SK-N-SH (cell line): Measurements from ENCODE around the gene RGSL1. TPM values are rescaled to one million over a fixed set of nuclear protein-coding genes. Genes with fewer than 3 reads are reported as not detected.

Source experiments
- CTCF ChIA-PET: fragments of 300-600, 350-600 bp; formaldehyde crosslinking; extraction: SDS; loops from one replicate; lab custom pipeline; 2021; lab: Yijun Ruan, JAX
- POLR2A ChIA-PET: fragments of 350-600 bp; sonication (Branson Sonifier 250); formaldehyde crosslinking; extraction: SDS; loops from one replicate; lab custom pipeline; 2020; ENCODE audit warnings: antibody characterized with exemption, inconsistent platforms; lab: Yijun Ruan, JAX
- DNase-seq: peaks from one replicate; pipeline ENCODE4 v3.0.0; 2012
- H2AFZ ChIP-seq: fragments of 200-600 bp; sonication (generic); 2 replicates; pipeline ENCODE4 v1.8.1; 2016; ENCODE audit warnings: antibody characterized with exemption, mild to moderate bottlenecking, low read depth
- H3F3A ChIP-seq: fragments of 200-600 bp; sonication (generic); replicated peaks from 2 replicates; pipeline ENCODE3; 2016; ENCODE audit warnings: antibody characterized with exemption, mild to moderate bottlenecking; ENCODE audit not compliant: insufficient read depth
- H3K27ac ChIP-seq, 2 experiments: fragments of 200-500 bp in 1 of 2; fragments of 200-600 bp in 1 of 2; sonication (Bioruptor generic) in 1 of 2; sonication (generic), shearing (Covaris generic) in 1 of 2; 2 replicates each; pipeline versions ENCODE4 v1.5.1 to v1.6.1; 2014 to 2016; ENCODE audit warnings: low read depth in 2 of 2, inconsistent platforms in 1 of 2, low read length in 1 of 2, mild to moderate bottlenecking in 1 of 2, mixed read lengths in 1 of 2
- H3K27me3 ChIP-seq: fragments of 200-600 bp; sonication (generic), shearing (Covaris generic); 2 replicates; pipeline ENCODE4 v1.6.1; 2016; ENCODE audit warnings: mixed run types; ENCODE audit not compliant: insufficient read depth
- H3K36me3 ChIP-seq, 2 experiments: fragments of 200-500 bp in 1 of 2; fragments of 200-600 bp in 1 of 2; sonication (Bioruptor generic) in 1 of 2; sonication (generic) in 1 of 2; replicated peaks in 1 of 2; 2 replicates each; pipeline versions ENCODE3 to v1.5.1; 2014 to 2016; ENCODE audit warnings: low read length in 1 of 2, mild to moderate bottlenecking in 1 of 2; ENCODE audit not compliant: insufficient read depth in 2 of 2, control insufficient read depth in 1 of 2
- H3K4me1 ChIP-seq, 2 experiments: fragments of 200-500 bp in 1 of 2; fragments of 200-600 bp in 1 of 2; sonication (Bioruptor generic) in 1 of 2; sonication (generic), shearing (Covaris generic) in 1 of 2; 2 replicates each; pipeline versions ENCODE4 v1.5.1 to v1.6.1; 2014 to 2016; ENCODE audit warnings: low read depth in 1 of 2, low read length in 1 of 2, mixed run types in 1 of 2; ENCODE audit not compliant: insufficient read depth in 2 of 2, control insufficient read depth in 1 of 2
- H3K4me2 ChIP-seq: fragments of 200-600 bp; sonication (generic), shearing (Covaris generic); 2 replicates; pipeline ENCODE4 v1.6.1; 2017; ENCODE audit warnings: mixed run types
- H3K4me3 ChIP-seq, 2 experiments: fragments of 200-500 bp in 1 of 2; fragments of 200-600 bp in 1 of 2; sonication (Bioruptor generic) in 1 of 2; sonication (generic), shearing (Covaris generic) in 1 of 2; 2 replicates each; pipeline versions ENCODE4 v1.5.1 to v1.8.1; 2014 to 2016; ENCODE audit warnings: low read depth in 2 of 2, inconsistent platforms in 1 of 2, low read length in 1 of 2, mild to moderate bottlenecking in 1 of 2, mixed read lengths in 1 of 2, moderate library complexity in 1 of 2
- H3K79me2 ChIP-seq: fragments of 200-600 bp; sonication (generic); 2 replicates; pipeline ENCODE4 v1.8.1; 2017; ENCODE audit warnings: mild to moderate bottlenecking; ENCODE audit not compliant: insufficient read depth
- H3K9ac ChIP-seq: fragments of 200-600 bp; sonication (generic); 2 replicates; pipeline ENCODE4 v1.6.1; 2017; ENCODE audit warnings: mixed run types
- H3K9me2 ChIP-seq: fragments of 200-600 bp; sonication (generic); 2 replicates; pipeline ENCODE4 v1.6.1; 2017; ENCODE audit warnings: mixed run types
- H3K9me3 ChIP-seq: fragments of 200-600 bp; sonication (generic); 2 replicates; pipeline ENCODE4 v1.6.1; 2017; ENCODE audit warnings: mixed run types, mild to moderate bottlenecking, moderate library complexity
- H4K20me1 ChIP-seq: fragments of 200-600 bp; sonication (generic); 2 replicates; pipeline ENCODE4 v1.6.1; 2017; ENCODE audit warnings: mild to moderate bottlenecking, mixed run types; ENCODE audit not compliant: insufficient read depth
- EZH2phosphoT487 ChIP-seq: fragments of 200-600 bp; sonication (generic); IDR thresholded peaks from 2 replicates; pipeline ENCODE4 v1.6.1; 2017; ENCODE audit warnings: low read depth, mixed run types, mild to moderate bottlenecking, antibody characterized with exemption, moderate library complexity, borderline replicate concordance
- JUND ChIP-seq: IDR thresholded peaks from 2 replicates; pipeline ENCODE4 v1.4.0; 2012
- MEF2A ChIP-seq: IDR thresholded peaks from 2 replicates; pipeline ENCODE4 v1.4.0; 2012; ENCODE audit warnings: low read depth, borderline replicate concordance
- MXI1 ChIP-seq: IDR thresholded peaks from 2 replicates; pipeline ENCODE4 v1.6.1; 2012; ENCODE audit warnings: mild to moderate bottlenecking, low read depth, low read length, improper control_type of control experiment
- NFIC ChIP-seq: IDR thresholded peaks from 2 replicates; pipeline ENCODE4 v1.4.0; 2012; ENCODE audit warnings: borderline replicate concordance
- REST ChIP-seq: IDR thresholded peaks from 2 replicates; pipeline ENCODE4 v1.6.1; 2012; ENCODE audit warnings: mild to moderate bottlenecking, low read depth, low read length, moderate library complexity
- SIN3A ChIP-seq: IDR thresholded peaks from 2 replicates; pipeline ENCODE4 v1.6.1; 2012; ENCODE audit warnings: low read depth, mild to moderate bottlenecking, low read length, moderate library complexity, borderline replicate concordance
- SMC3 ChIP-seq: IDR thresholded peaks from 2 replicates; pipeline ENCODE4 v1.6.1; 2012; ENCODE audit warnings: low read depth, low read length, improper control_type of control experiment
- TAF1 ChIP-seq: IDR thresholded peaks from 2 replicates; pipeline ENCODE4 v1.6.1; 2012; ENCODE audit warnings: low read depth, mild to moderate bottlenecking, low read length, moderate library complexity, borderline replicate concordance
- TCF12 ChIP-seq: IDR thresholded peaks from 2 replicates; pipeline ENCODE4 v1.4.0; 2012
- WGBS: methylation state at CpG from one replicate; pipeline ENCODE4 v1.1.6; 2017; ENCODE audit warnings: low lambda C conversion rate; 5-methylcytosine and 5-hydroxymethylcytosine counted together
- polyA plus RNA-seq, 3 experiments: library from polyadenylated mRNA; depleted of rRNA; stranded (reverse); fragments of >200 nt; gene quantifications; 2 replicates each; pipeline ENCODE4 v1.2.3, GENCODE V29; 2012
- TF ChIP-seq, protein P1 (sequence below): IDR thresholded peaks from 2 replicates; pipeline ENCODE4 v1.4.0; 2012; ENCODE audit warnings: low read depth, borderline replicate concordance

RGSL1 gene
- polyA plus RNA-seq, 1 of the 3 experiments (the other 2 are of a cell fraction) = not detected

GRCh38 chr1:182415789-182416188 lies 34.2 kb upstream of the RGSL1 start:
- Histone ChIP-seq H3K4me2 (no peak overlapping the region), H3F3A (no peaks in the 10 kb centered on the region), H3K27ac (no peak overlapping the region), H3K4me3 (no peak overlapping the region), H3K36me3 (no peaks in the 10 kb centered on the region), H3K9me2 (no peaks in the 10 kb centered on the region), H3K9ac (no peak overlapping the region), H3K4me1 (no peaks in the 10 kb centered on the region), H3K79me2 (no peaks in the 10 kb centered on the region), H2AFZ (no peak overlapping the region), H3K27me3 (no peaks in the 10 kb centered on the region; the same call in 1 of the 2 replicates), H4K20me1 (no peaks in the 10 kb centered on the region), H3K9me3 (no peaks in the 10 kb centered on the region)
- no peak for TF ChIP-seq TCF12
- TF ChIP-seq MXI1 = no peak
- no peak for TF ChIP-seq SIN3A
- TF ChIP-seq, protein P1, sequence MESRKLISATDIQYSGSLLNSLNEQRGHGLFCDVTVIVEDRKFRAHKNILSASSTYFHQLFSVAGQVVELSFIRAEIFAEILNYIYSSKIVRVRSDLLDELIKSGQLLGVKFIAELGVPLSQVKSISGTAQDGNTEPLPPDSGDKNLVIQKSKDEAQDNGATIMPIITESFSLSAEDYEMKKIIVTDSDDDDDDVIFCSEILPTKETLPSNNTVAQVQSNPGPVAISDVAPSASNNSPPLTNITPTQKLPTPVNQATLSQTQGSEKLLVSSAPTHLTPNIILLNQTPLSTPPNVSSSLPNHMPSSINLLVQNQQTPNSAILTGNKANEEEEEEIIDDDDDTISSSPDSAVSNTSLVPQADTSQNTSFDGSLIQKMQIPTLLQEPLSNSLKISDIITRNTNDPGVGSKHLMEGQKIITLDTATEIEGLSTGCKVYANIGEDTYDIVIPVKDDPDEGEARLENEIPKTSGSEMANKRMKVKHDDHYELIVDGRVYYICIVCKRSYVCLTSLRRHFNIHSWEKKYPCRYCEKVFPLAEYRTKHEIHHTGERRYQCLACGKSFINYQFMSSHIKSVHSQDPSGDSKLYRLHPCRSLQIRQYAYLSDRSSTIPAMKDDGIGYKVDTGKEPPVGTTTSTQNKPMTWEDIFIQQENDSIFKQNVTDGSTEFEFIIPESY = no peak
- no peak for TF ChIP-seq JUND
- ChIA-PET CTCF (interaction anchor here (5.4 kb wide), 1 partner anchor 20 kb away, joined by 20 read pairs; no protein-coding TSS in a partner anchor), POLR2A (no interaction called here)
- WGBS = 0% methylated on average over 1 of the region's 1 CpG
- DNase-seq = no peak

GRCh38 chr1:182426442-182427430 lies 23.2 kb upstream of the RGSL1 start:
- ChIA-PET CTCF (interaction anchor here (1.0 kb wide), 1 partner anchor 342 kb away, joined by 4 read pairs; no protein-coding TSS in a partner anchor), POLR2A (no interaction called here)
- Histone ChIP-seq H3F3A (no peaks in the 10 kb centered on the region), H3K36me3 (no peaks in the 10 kb centered on the region), H3K9ac (no peak overlapping the region), H3K4me3 (no peak overlapping the region), H4K20me1 (no peaks in the 10 kb centered on the region), H3K27me3 (no peaks in the 10 kb centered on the region), H3K4me1 (no peaks in the 10 kb centered on the region), H3K9me2 (no peaks in the 10 kb centered on the region), H3K79me2 (no peaks in the 10 kb centered on the region), H3K4me2 (no peak overlapping the region), H3K9me3 (no peaks in the 10 kb centered on the region), H2AFZ (no peak overlapping the region), H3K27ac (no peak overlapping the region)
- WGBS = 14% methylated on average over 7 of the region's 7 CpGs
- no peak for DNase-seq
- TF ChIP-seq NFIC = no peak

DNA sequence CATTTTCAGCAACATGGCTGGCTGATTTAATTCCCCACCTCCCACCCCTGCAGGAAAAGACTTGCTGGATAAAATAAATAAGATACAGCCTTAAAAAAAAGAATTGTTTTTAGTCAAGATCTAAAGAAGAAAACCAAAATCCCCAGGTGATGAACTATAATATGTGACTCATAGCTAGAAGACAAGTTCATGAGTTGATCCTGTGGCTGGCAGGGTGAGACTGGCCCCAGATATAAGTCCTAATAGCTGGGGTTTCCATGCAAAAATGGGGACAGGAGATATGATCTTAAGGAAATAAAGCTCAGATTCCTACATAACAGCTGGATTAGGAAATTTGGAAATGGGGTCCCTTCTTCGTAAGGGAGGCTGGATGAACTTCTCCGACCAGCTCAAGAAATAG lies 21.9 kb upstream of the RGSL1 start:
- Histone ChIP-seq H4K20me1 (no peaks in the 10 kb centered on the region), H3K79me2 (no peaks in the 10 kb centered on the region), H3K27me3 (no peaks in the 10 kb centered on the region), H3K36me3 (no peaks in the 10 kb centered on the region), H3K9me2 (no peaks in the 10 kb centered on the region), H3K4me3 (no peak overlapping the region), H3K4me2 (no peak overlapping the region), H3F3A (no peaks in the 10 kb centered on the region), H2AFZ (no peak overlapping the region), H3K9me3 (no peaks in the 10 kb centered on the region), H3K9ac (no peak overlapping the region), H3K27ac (no peak overlapping the region), H3K4me1 (no peaks in the 10 kb centered on the region; a peak in 1 of 4 replicates)
- ChIA-PET POLR2A (no interaction called here), CTCF (interaction anchor here (0.7 to 1.2 kb wide), 4 partner anchors 17 to 347 kb away, joined by 3 to 4 read pairs (median 4); no protein-coding TSS in a partner anchor)
- 34% methylated on average over 2 of the region's 2 CpGs for WGBS
- no peak for DNase-seq
- TF ChIP-seq REST (no peak), EZH2phosphoT487 (no peak), TAF1 (no peak), MEF2A (no peak), SMC3 (no peak), NFIC (no peak)
- TF ChIP-seq, protein P1 = no peak
